H1 (cell line): ENCODE measurements around the gene PLB1. TPM values are rescaled to one million over a fixed set of nuclear protein-coding genes. Genes with fewer than 3 reads are reported as not detected.

ENCODE experiments used
- CHD2 ChIP-seq: IDR thresholded peaks from 2 replicates; pipeline ENCODE4 v1.6.1; 2012; ENCODE audit warnings: low read length, improper control_type of control experiment
- CHD7 ChIP-seq: fragments of 300-600 bp; sonication (generic); IDR thresholded peaks from 2 replicates; pipeline ENCODE4 v1.7.1; 2012; ENCODE audit warnings: low read length, moderate library complexity, mild to moderate bottlenecking, inconsistent platforms; ENCODE audit not compliant: insufficient replicate concordance
- KDM1A ChIP-seq: fragments of 200-600, 300-600 bp; sonication (generic); IDR thresholded peaks from 2 replicates; pipeline ENCODE4 v1.7.1; 2016; ENCODE audit warnings: mild to moderate bottlenecking, low read length, borderline replicate concordance
- polyA plus RNA-seq, 7 experiments: library from polyadenylated mRNA; depleted of rRNA in 3 of 7; stranded (reverse) in 5 of 7; unstranded in 2 of 7; fragments of >200 nt in 5 of 7; fragments of 200-250 nt in 2 of 7; gene quantifications; 1 replicate in 5 of 7; 2 replicates in 1 of 7; 4 replicates in 1 of 7; pipeline versions ENCODE4 v1.2.1 to v1.2.3, GENCODE V29; 2011 to 2013; ENCODE audit warnings: missing spikeins in 2 of 7, mixed read lengths in 2 of 7
- total RNA-seq: library from RNA; stranded (reverse); fragmentation: NEBNext Ultra II Directional; extraction: Animal tissue kit (Norgen Biotek cat#: 25700); gene quantifications from 2 replicates; pipeline ENCODE4 v1.2.1, GENCODE V29; 2021

The PLB1 gene
- total and polyA plus RNA-seq, 2 of the 8 experiments (the other 6 are each of a cell fraction or from before 2014, with no cell fraction given): 0.20 to 0.36 TPM

GRCh38 chr2:28663359-28663758 lies 167.5 kb downstream of the PLB1 start (continued):
- TF ChIP-seq KDM1A (no peak), CHD7 (no peak), CHD2 (no peak)
